Measurements from ENCODE around the gene CBX8.

CBX8 gene

GRCh38 chr17:79834565-79835469 lies 37.9 kb upstream of the CBX8 start:
- no peak for DNase-seq

- DNase-seq = no peak
Observed at GRCh38 chr17:79833744-79834564, 37.1 kb upstream of the CBX8 start.

- no peak for DNase-seq
Observed at GRCh38 chr17:79833110-79833450, 36.2 kb upstream of the CBX8 start.

GRCh38 chr17:79832218-79833109 lies 35.6 kb upstream of the CBX8 start:
- DNase-seq = no peak

- DNase-seq = no peak
Observed at GRCh38 chr17:79831265-79832217, 34.7 kb upstream of the CBX8 start.

- no peak for DNase-seq
Observed at GRCh38 chr17:79830763-79831264, 33.9 kb upstream of the CBX8 start.

GRCh38 chr17:79830303-79830702 lies 33.4 kb upstream of the CBX8 start:
- no peak for DNase-seq

GRCh38 chr17:79829457-79829856 lies 32.6 kb upstream of the CBX8 start:
- DNase-seq = no peak

- DNase-seq = no peak
Observed at GRCh38 chr17:79829004-79829403, 32.1 kb upstream of the CBX8 start.

GRCh38 chr17:79826841-79827578 lies 30.1 kb upstream of the CBX8 start:
- DNase-seq = no peak

GRCh38 chr17:79826204-79826680 lies 29.4 kb upstream of the CBX8 start:
- DNase-seq = no peak

- no peak for DNase-seq
Observed at GRCh38 chr17:79825580-79825921, 28.7 kb upstream of the CBX8 start.

GRCh38 chr17:79824893-79825579 lies 28.2 kb upstream of the CBX8 start:
- DNase-seq = no peak

GRCh38 chr17:79824234-79824633 lies 27.4 kb upstream of the CBX8 start:
- DNase-seq = no peak

- no peak for DNase-seq
Observed at GRCh38 chr17:79822583-79823124, 25.8 kb upstream of the CBX8 start.

GRCh38 chr17:79821331-79822095 lies 24.6 kb upstream of the CBX8 start:
- no peak for DNase-seq

GRCh38 chr17:79820959-79821330 lies 24.1 kb upstream of the CBX8 start:
- no peak for DNase-seq

GRCh38 chr17:79819534-79820276 lies 22.8 kb upstream of the CBX8 start:
- DNase-seq = no peak
